GM21423 (cell line): ENCODE data around the gene TGIF2.

Source experiments
- ATAC-seq: cut with Tn5 transposase; IDR thresholded peaks from one replicate; pipeline ENCODE4 v1.9.1; 2021; ENCODE audit warnings: mild to moderate bottlenecking, moderate library complexity; ENCODE audit not compliant: unreplicated experiment

TGIF2 gene

DNA sequence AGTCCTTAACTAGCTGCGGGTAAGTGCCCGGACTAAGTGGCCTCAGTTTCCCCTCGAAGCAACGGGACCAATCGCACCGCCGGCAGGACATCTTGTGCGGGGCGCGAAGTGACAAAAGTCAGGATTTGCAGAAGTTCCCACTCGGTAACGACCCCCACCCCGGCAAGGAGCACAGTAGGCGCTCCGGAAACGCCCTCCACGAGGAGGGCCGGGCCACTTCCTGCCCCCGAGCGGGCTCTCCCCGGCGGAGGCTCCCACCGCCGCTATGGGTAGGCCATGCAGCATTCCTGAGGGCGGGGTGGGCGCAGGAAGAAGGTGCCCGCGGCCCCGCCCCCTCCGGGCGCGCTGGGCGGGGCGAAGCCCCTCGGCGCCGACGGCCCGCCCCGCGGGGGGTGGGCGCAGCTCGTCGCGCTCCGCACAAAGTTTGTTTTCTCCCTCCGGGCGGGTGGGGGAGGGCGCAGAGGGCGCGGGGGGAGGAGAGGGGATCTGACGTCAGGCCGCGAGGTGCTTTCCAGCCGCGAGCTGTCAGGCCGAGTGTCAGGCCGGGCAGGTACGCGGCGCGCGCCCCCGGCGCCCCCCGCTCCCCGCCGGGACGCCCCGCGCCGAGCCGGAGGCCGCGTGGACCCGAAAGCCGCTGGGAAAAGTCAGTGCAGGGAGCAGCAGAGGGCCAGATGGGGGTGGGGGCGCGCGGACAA, at the start of gene TGIF2:
TGIF2 (plus strand) TSS at position 495 of the 695 bp plus-strand sequence. CDS start 5,178 bp downstream, outside the sequence.
- peak; percentile 61 for ATAC-seq

DNA sequence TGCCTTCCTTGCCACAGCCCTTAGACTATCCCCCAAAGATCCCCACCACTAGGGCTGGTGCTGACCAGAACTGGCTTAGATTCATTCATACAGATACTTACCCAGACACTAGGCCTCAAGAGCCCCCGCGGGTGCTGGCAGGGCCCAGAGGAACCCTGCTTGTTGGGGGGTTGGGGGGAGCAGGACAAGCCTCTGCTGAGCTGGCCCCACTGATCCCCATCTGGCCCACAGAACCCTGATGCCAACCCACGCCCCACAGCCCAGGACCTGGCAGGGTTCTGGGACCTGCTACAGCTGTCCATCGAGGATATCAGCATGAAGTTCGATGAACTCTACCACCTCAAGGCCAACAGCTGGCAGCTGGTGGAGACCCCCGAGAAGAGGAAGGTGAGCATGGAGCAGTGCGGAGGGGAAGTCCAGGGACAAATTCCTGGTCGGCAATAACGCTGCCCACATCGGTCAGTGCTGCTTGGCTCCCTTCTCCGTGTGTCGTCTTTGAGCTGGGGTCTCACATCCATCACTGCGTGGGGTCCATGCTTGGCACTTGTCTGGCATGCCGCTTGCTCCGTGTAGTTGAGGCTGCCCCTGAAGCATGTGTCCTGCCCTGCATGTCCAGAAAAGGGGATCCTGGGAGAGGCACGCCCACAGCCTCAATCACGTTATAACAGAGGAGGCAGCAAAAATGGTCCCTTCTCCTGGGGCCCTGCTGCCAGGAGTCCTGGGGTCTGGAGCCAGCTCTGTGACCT, 47.6 kb upstream of the TGIF2 start:
- ATAC-seq: no peak

DNA sequence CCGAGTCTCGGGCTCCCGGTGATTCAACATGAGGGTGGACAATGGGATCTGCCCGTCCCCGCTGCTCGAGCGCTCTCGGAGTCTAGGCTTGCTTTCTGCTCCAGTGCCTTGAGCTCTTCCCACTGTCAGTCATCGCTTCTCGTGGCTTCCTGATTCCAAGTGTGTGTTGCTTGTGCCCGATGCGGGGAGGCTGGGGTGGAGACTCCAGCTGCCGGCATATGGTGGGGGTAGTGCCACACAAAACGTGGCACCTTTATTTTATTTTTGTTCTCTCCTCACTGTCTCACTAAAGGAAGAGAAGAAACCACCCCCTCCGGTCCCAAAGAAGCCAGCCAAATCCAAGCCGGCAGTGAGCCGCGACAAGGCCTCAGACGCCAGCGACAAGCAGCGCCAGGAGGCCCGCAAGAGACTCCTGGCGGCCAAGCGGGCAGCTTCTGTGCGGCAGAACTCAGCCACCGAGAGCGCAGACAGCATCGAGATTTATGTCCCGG, 46.8 kb upstream of the TGIF2 start:
- ATAC-seq: no peak

DNA sequence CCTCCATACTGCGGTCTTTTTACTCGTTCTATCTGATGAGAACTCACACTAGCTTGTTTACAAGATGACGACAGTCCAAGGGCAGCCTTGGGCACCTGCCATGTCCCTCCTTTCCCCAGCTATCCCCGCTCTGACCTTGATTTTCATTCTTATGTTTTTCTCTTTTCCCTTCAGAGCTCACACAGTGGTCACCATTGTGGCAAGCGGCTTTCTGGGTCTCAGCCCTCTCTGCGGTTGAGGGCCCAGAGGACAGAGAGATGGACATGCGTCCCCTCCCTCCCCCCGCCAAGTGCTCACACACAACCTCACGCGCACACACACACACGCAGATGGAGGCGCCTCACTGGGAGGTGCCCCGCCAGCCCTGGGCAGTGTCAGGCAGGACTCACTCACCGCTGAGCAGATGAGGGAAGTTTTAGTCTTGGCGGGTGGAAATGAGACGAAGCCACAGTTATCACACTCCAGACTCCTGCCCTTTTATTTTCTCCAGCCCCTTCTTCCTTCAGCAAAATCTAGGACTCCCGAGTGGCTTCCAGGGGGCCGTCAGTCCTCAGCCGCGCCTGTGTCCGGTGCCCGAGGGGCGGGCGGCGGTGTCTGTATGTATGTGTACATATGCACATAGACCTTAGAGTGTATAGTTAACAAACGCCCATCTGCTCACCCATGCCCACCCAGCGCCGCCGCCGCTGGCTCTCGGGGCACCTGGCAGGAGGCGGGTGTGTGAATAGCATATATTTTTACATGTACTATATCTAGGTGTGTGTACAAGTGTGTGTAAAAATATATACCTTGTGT, 45.9 kb upstream of the TGIF2 start:
- no peak for ATAC-seq

DNA sequence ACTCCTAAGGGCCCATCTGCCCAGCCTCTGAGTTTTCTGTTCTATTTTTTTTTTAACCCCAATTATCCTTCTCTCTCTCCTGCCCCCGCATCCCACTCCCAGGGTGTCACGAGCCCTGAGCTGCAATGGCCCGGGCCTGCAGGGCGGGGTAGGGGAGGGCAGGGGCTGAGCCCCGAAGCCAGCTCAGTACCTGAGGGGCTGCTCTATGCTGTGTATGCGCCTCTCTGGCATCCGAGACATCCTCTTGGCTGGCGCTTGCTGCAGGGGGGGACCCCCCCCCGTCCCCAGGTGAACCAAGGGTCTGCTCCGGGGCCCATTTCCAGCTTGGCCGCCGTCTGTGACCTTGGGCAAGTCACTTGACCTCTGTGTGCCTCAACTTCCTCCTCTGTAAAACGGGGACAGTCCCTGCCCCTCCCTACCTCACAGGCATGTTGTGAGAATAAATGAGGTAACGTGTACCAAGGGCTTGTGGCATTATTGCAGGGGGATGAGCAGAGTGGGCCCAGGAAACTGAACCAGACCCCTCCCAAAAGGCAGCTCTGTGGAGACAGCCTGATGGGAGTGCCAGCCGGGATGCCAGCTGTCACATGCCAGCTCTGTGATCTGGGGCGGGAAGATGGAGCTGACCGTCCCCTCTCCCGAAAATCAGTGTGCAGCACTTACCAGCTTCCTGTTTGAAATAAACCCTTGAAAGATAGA, 45.1 kb upstream of the TGIF2 start:
- no peak for ATAC-seq

DNA sequence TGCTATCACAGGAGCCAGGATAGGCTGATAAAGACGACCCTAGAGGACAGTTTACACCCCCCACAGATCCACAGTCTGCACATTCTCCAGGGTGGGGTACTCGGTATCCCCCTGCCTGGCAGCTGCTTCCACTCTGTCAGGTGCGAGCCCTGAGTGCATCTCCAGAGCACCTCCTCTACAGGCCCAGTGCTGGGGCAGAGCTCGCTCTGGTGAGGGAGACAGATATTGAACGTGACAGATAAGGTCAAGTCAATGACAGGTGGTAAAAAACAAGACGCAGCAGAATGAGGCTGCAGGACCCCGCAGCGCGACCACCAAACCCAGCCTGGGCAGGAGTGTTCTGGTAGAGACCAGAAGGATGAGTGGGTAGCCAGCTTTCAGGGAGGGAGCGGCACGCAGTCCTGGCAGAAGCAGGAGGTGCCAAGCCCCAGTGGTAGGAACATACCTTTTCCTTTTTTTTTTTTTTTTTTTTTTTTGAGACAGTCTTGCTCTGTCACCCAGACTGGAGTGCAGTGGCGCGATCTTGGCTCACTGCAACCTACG, 44.5 kb upstream of the TGIF2 start:
- no peak for ATAC-seq

DNA sequence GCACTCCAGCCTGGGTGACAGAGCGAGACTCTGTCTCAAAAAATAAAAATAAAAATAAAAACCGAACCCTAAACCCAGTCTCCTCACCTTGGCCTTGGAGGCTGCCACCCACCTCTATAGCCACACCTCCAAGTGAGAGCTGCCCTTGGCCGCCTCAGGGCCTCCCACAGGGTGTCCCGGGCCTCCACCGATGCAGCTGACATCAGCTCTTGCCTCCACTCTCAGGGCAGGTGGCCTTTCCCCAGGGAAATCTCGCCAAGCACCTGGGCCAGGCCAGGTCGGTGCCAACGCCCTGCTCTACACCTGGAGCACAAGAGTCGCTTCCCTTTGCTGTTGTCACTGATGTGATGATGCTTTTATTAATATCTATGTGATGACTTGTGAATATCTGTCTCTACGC, 41.0 kb upstream of the TGIF2 start:
- no peak for ATAC-seq

DNA sequence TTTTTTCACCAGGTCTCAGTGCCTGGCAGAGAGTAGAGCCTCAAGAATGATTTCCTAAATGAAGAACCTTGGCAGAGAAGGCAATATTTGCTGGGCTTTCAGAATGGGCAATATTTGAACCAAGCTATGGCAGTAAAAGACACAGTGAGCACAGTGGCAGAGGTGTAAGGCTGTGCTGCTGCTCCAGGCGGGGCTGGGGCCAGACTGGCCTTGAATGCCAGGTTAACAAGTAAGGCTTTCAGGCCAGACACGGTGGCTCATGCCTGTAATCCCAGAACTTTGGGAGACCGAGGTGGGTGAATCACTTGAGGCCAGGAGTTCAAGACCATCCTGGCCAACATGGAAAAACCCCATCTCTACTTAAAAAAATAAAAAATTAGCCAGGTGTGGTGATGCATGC, 40.6 kb upstream of the TGIF2 start:
- ATAC-seq: no peak

DNA sequence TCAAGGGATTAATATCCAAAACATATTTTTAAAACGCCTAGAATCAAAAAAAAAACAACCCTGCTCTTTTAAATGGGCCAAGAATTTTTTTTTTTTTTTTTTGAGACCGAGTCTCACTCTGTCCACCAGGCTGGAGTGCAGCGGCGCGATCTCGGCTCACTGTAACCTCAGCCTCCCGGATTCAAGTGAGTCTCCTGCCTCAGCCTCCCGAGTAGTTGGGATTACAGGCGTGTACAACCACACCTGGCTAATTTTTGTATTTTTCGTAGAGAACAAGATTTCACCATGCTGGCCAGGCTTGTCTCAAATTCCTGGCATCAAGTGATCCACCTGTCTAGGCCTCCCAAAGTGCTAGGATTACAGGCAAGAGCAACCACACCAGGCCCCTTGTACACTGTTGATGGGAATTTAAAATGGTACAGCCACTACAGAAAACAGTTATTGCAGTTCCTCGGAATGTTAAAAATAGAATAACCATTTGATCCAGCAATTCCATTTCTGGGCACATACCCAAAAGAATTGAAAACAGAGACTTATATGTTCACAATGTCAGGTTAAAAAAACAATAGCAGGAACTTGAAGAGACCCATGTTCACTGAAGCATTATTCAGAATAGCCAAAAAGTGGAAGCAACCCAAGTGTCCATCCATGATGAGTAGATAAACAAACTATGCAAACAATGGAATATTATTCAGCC, 35.2 kb upstream of the TGIF2 start:
- ATAC-seq: no peak

DNA sequence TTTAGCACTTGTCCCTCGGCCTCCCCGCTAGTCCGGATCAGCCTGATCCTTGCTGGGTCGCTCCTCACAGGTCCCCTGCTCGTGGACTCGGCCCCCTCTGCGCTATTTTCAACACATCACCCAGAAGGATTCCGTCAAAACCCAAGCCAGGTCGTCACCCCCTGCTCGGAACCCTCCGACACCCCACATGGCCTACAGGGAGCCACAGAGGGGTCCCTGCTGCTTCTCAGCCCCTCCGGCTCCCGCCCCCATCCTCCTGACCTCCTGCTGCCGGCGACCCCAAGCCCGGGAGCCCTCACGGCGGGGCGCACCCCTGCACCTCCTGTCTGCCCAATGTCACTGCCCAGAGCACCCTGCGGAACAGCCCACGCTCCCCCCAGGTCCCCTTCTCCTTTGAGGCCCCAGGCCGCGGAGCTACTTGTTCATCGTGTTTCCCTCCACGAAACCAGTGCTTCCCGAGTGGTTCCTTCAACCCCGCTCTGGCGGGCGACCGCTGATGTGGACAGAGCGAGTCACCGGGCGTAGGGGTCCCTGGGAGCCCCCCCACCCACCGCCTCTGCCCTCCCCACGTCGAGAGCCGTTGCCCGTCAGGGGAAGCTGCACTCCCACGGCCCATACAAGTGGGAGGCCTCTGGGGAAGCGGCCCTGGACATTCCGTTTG, 32.7 kb upstream of the TGIF2 start:
- ATAC-seq: no peak

DNA sequence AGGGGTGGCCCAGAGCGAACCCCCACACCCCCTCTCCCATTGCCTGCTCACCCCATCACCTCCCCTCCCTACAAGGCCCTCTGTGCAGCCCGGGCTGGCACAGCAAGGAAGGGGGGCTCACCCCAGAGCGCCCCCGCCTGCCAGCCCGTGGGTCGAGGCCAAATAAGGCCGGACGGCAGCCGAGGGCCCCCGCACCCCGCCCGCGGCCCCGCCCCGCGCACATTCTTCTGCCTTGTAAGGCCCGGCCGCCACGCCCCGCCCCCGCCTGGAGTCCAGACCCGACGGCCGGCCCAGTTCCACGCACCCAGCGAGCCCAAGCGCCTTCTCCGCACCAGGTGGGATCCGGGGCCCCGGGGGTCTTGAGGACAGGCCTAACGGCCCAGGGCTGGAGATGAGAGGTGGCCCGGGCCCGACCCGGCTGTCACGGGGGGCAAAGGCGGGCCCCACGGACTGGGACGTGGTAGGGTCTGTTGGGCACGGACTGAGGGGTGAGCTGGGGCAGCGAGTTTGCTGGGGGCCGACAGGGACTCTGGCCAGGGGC, 32.1 kb upstream of the TGIF2 start, which contains the start of gene MYL9:
MYL9 (plus strand) TSS at position 293 of the 541 bp plus-strand sequence. CDS start 3,366 bp downstream, outside the sequence.
- ATAC-seq: no peak

DNA sequence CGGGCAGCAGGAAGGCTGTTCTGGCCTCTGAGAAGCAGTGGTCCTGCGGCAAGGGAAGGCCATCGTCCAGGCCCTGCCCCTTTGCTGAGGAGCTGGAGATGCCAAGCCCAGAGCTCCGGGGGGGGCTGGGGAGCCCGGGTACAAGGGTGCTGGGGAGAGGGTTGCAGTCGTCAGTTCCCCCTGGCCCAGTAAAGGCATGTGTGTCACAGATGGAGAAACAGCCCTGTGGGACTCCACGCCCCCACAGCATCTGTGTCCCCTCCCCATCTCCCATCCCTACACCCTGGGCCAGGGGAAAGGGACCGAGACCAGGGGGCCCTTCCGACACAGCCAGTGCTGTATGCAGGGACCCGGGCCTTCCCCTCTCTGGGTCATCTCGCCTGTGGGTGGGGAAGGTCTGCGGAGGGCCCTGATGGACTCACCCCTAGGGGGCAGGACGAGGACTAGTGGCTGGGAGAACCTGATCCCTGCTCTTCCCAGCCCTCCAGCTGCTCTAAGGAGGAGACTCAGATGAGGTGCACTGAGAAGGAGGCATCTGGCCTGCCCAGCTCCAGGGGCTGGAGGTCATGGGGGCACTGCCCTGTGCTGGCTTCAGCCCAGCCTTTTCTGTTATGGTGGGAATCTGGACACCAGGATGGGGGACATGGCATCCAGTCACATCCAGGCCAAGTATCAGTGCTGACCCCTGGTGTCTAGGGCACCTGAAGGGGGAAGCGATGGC, 31.5 kb upstream of the TGIF2 start:
- no peak for ATAC-seq

DNA sequence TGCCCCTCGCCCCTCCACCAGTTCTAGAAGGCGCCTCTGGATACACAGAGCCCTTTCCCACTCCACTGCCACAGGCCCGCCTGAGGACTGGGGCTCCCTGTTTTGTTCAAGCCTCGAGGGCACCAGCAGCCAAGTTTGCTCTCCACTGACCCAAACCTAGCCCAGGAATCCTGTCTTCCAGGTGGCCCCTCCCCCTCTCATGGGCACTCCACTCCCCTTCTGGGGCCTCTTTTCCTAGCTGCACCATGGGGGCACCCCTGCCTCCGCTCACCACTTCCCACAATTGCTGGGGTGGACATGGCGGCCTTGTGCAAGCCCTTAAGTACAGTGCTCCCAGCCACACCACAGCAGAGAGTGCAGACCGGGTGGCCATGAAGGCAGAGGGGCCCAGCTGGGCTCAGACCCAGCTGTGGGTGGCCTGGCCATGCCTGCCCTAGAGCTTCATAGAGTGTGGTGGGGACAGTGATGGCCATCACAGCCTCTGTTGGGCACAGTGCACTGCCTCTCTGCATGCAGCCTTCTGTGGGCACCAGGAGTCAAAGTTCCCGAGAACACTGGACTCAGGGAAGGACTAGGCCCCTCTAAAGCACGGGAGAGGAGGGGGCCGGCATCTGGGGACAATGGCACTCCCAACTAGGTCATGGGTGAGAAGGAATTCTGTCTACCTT, 30.7 kb upstream of the TGIF2 start:
- ATAC-seq: no peak

DNA sequence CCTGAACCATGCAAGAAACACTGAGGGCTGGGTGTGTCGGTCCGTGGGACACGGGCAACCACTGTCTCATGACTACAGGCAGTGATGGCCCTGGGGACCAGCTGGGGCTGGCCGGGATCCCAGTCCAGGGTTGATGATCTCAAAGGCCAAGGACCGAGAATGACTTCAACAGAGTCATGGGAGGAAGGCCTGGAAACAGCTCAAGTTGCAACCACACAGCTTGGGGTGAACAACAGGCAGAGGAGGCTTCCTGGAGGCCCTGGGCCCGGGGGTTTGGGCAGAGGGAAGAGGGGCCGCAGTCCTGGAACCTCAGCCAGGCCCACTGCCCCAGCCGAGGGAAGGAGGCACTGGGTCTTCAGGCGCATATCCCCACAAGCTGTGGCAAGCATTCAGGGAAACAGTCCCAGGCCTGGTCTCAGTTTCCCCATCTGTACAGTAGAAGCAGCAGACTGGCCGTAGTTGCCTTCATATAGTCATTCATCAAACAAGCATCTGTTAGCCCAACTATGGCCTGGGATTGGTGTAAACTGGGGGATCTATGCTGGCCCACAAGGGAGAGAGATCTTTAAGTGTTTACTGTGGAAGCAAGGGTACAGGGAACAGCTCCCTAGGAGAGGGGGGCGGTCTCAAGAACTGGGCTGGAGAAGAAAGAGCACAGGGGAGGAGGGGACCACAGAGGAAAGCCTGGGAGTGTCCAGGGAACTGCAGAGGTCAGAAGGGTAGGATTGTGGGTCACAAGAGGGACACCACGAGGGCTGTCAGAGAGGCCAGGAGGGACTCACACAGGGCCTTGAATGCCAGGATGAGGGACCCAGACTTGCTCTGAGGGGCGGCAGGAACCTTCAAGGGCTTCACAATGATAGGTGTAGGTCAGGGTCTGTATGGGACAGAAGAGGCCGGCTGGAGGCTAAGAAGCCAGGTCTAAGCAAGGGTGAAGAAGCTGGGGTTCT, 29.9 kb upstream of the TGIF2 start:
- ATAC-seq: no peak

DNA sequence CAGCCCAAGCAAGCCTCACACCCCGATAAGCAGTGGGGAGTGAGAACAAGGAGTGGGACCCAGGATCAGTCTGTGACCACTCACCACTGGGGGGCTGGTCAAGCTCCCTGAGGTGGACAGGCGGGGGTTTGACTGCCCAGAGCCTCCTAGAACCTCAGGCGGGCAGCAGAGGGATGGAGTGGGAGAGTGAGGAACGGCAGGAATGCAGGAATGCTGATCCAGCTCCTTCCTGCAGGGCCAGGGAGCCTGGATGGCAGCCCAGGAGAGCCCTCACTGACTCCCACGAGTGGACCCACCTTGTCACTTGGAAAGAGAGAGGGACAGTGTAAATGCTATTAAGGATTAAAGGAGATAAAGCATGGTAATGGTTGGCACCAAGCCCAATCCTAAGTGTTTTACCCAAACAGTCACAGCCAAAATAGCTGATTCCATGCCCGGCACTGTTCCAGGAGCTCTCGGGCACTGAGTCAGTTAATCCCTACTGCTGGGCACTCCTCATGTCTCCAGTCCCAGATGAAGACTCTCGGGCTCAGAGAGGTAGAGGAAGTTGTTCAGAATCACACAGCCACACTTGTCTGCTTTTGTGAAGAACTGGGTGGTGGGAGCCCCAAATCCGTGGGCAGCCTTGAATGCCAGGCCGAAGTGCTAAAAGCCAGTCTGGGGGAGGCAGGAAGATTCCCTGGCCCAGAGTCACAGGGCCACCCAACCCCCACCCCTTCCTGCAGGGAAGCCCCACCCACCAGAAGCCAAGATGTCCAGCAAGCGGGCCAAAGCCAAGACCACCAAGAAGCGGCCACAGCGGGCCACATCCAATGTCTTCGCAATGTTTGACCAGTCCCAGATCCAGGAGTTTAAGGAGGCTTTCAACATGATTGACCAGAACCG, 29.0 kb upstream of the TGIF2 start:
- no peak for ATAC-seq
